ENCODE results near the gene DEGS1. TPM values are rescaled to one million over a fixed set of nuclear protein-coding genes. Genes with fewer than 3 reads are reported as not detected.

The DEGS1 gene
- total and polyA plus RNA-seq, 10 of the 15 experiments (the other 5 are each of a cell fraction or from before 2014, with no cell fraction given) = 16.5 to 133 (median 46.0) TPM

DNA sequence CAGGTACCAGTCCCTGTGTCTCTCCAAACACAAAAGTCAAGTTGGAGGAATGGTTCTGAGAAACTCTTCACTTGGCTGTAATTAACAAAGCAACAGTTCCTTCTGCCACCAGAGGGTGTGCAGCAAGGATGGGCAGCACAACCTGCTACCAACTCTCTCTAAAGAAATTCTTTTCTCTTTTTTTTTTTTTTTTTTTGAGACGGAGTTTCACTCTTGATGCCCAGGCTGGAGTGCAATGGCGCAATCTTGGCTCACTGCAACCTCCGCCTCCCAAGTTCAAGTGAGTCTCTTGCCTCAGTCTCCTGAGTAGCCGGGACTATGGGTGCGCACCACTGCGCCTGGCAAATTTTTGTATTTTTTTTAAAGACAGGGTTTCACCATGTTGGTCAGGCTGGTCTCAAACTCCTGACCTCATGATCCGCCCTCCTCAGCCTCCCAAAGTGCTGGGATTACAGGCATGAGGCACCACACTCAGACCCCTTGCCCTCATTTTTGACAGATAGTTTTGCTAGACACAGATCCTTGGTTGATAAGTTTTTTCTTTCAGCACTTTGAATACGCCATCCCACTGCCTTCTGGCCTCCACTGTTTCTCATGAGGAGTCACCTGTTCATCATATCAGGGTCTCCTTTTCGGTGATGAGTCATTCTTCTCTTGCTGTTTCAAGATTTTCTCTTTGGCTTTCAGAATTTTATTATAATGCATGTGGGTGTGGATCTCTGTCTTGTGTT is 12.1 kb upstream of the DEGS1 start:
- H3K9ac ChIP-seq (ENCODE audit: control insufficient read depth, insufficient read depth, low read length) = no peak overlapping the region
- no peak overlapping the region for H3K27ac ChIP-seq (ENCODE audit: control insufficient read depth, insufficient read depth)
- no peak overlapping the region for H2AFZ ChIP-seq (ENCODE audit: control insufficient read depth, low read depth, low read length)
- FAIRE-seq (no peak), ATAC-seq (peak; percentile 41; the same call in 2 of the 3 replicates), DNase-seq (ENCODE audit: low read depth, low spot score) (no peak)
- H3K79me2 ChIP-seq (ENCODE audit: control insufficient read depth, insufficient read depth, low read length) = no peaks in the 10 kb centered on the region
- ChIA-PET RAD21 (ENCODE audit: unreplicated experiment) (interaction anchor here (0.7 kb wide), 1 partner anchor 22 kb away, joined by 3 read pairs; no protein-coding TSS in a partner anchor), CTCF (interaction anchor here (0.6 to 2.1 kb wide), 4 partner anchors 8 to 96 kb away, joined by 3 to 13 read pairs (median 4); no protein-coding TSS in a partner anchor), POLR2A (interaction anchor here (1.3 kb wide), 1 partner anchor 10 kb away, joined by 4 read pairs; no protein-coding TSS in a partner anchor), SMC1A (ENCODE audit: uncharacterized antibody, unreplicated experiment) (interaction anchor here (2.4 to 2.6 kb wide), 2 partner anchors 8 to 11 kb away, joined by 14 read pairs; partner anchors contain the start of gene DEGS1)
- 70% methylated on average over 8 of the region's 9 CpGs for WGBS (ENCODE audit: insufficient coverage, insufficient replicate concordance, low lambda C conversion rate, missing lambda C conversion rate)
- no peaks in the 10 kb centered on the region for H4K20me1 ChIP-seq (ENCODE audit: control insufficient read depth, insufficient read depth)
- in situ Hi-C loops (cut with MboI) (no loop called here), intact Hi-C loops (cut with micrococcal nuclease; ENCODE audit: unreplicated experiment) (no loop called here)
- H3K4me3 ChIP-seq = no peak overlapping the region
- no peaks in the 10 kb centered on the region for H3K27me3 ChIP-seq (replicated peaks in 1 of 2; ENCODE audit: control insufficient read depth in 2 of 2, insufficient read depth in 2 of 2, low read length in 1 of 2)
- no peak overlapping the region for H3K4me2 ChIP-seq (ENCODE audit: control insufficient read depth, insufficient read depth)
- TF ChIP-seq BACH1 (IDR thresholded peaks at IDR 0.05; ENCODE audit: borderline replicate concordance) (no peak), IKZF2 (IDR thresholded peaks at IDR 0.05) (0 out of 4 replicates have a peak, but pooled peaks of 1 of the 2 experiments have one; percentile 14), IKZF1 (conservative IDR thresholded peaks at IDR 0.05) (no peak), ATF7 (IDR thresholded peaks at IDR 0.05; ENCODE audit: low read depth) (no peak), KLF5 (IDR thresholded peaks at IDR 0.05; ENCODE audit: partially characterized antibody) (no peak), CHD4 (IDR thresholded peaks at IDR 0.05) (no peak), GATAD2B (conservative IDR thresholded peaks at IDR 0.05; ENCODE audit: low read depth) (no peak), ZNF207 (IDR thresholded peaks at IDR 0.05; ENCODE audit: borderline replicate concordance) (no peak), JUNB (IDR thresholded peaks at IDR 0.05) (peak; percentile 53), RAD21 (IDR thresholded peaks at IDR 0.05; ENCODE audit: insufficient read depth, low read depth, low read length) (peak; percentile 18; the same call in 1 of the 2 replicates), FOXK2 (IDR thresholded peaks at IDR 0.05) (no peak), NFYA (IDR thresholded peaks at IDR 0.05; ENCODE audit: borderline replicate concordance, low read depth, low read length) (no peak), CBFB (IDR thresholded peaks at IDR 0.05; ENCODE audit: low read depth) (no peak), CBX5 (IDR thresholded peaks at IDR 0.05; ENCODE audit: low read depth) (0 out of 2 replicates have a peak, but pooled peaks have one; percentile 38), RB1 (IDR thresholded peaks at IDR 0.05; ENCODE audit: borderline replicate concordance) (no peak), RAD51 (IDR thresholded peaks at IDR 0.05) (no peak)
- TF ChIP-seq, protein P1, sequence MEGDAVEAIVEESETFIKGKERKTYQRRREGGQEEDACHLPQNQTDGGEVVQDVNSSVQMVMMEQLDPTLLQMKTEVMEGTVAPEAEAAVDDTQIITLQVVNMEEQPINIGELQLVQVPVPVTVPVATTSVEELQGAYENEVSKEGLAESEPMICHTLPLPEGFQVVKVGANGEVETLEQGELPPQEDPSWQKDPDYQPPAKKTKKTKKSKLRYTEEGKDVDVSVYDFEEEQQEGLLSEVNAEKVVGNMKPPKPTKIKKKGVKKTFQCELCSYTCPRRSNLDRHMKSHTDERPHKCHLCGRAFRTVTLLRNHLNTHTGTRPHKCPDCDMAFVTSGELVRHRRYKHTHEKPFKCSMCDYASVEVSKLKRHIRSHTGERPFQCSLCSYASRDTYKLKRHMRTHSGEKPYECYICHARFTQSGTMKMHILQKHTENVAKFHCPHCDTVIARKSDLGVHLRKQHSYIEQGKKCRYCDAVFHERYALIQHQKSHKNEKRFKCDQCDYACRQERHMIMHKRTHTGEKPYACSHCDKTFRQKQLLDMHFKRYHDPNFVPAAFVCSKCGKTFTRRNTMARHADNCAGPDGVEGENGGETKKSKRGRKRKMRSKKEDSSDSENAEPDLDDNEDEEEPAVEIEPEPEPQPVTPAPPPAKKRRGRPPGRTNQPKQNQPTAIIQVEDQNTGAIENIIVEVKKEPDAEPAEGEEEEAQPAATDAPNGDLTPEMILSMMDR (IDR thresholded peaks at IDR 0.05 in 2 of 3, conservative IDR thresholded peaks at IDR 0.05 in 1 of 3; ENCODE audit: control insufficient read depth in 2 of 3, extremely low read depth in 1 of 3, insufficient read depth in 1 of 3, low read depth in 3 of 3, low read length in 3 of 3) = peak in 2 of 3 experiments; percentile 31 to 33; a peak in 3 of 6 replicates
- H3K4me1 ChIP-seq (ENCODE audit: control insufficient read depth, insufficient read depth, low read length) = peaks cover 13% of the 10 kb centered on the region
- no peaks in the 10 kb centered on the region for H3K36me3 ChIP-seq (ENCODE audit: control insufficient read depth in 2 of 2, insufficient read depth in 2 of 2, low read length in 1 of 2)
- no TSS peak for BruUV-seq (replicated peaks)
- peaks cover 3% of the 10 kb centered on the region; the same call in 2 of the 3 replicates for H3K9me3 ChIP-seq (replicated peaks; ENCODE audit: control insufficient read depth, insufficient read depth, low read length)
